DLD1 (cell line): Measurements from ENCODE around the gene CEL.
"Not testable (repeated sequence)": the region's sequence is repeated elsewhere in the genome, so short reads cannot be mapped to it uniquely, and the experiment has no call there.

ENCODE experiments used
- in situ Hi-C: cut with HindIII; loops from 2 replicates; pipeline ENCODE4 v1.10.0; 2017; ENCODE audit warnings: low sequenced_read_pairs

Gene CEL

GRCh38 chr9:133063159-133063499 lies 1.3 kb downstream of the CEL start:
- in situ Hi-C loops, result no loop called here

GRCh38 chr9:133063500-133064231 lies 1.9 kb downstream of the CEL start:
- in situ Hi-C loops, result no loop called here

- in situ Hi-C loops, result no loop called here
Observed at GRCh38 chr9:133064241-133065069, 2.7 kb downstream of the CEL start.

- in situ Hi-C loops, result no loop called here
Observed at GRCh38 chr9:133065070-133065388, 3.2 kb downstream of the CEL start.

- in situ Hi-C loops, result no loop called here
Observed at GRCh38 chr9:133066181-133066983, 4.6 kb downstream of the CEL start.

- in situ Hi-C loops, result no loop called here
Observed at GRCh38 chr9:133067006-133067405, 5.2 kb downstream of the CEL start.

- in situ Hi-C loops, result no loop called here
Observed at GRCh38 chr9:133067813-133068212, 6.0 kb downstream of the CEL start.

GRCh38 chr9:133068431-133068830 lies 6.7 kb downstream of the CEL start:
- in situ Hi-C loops, result not testable (repeated sequence)

GRCh38 chr9:133070500-133070961 lies 8.8 kb downstream of the CEL start:
- in situ Hi-C loops, result not testable (repeated sequence)

- in situ Hi-C loops, result not testable (repeated sequence)
Observed at GRCh38 chr9:133070985-133071384, 9.2 kb downstream of the CEL start.

- in situ Hi-C loops, result no loop called here
Observed at GRCh38 chr9:133071484-133072150, 9.8 kb downstream of the CEL start.

- in situ Hi-C loops, result not testable (repeated sequence)
Observed at GRCh38 chr9:133072210-133072609, 10.4 kb downstream of the CEL start.

- in situ Hi-C loops, result no loop called here
Observed at GRCh38 chr9:133073086-133074014, 11.6 kb downstream of the CEL start.

- in situ Hi-C loops, result no loop called here
Observed at GRCh38 chr9:133074111-133074651, 12.4 kb downstream of the CEL start.

GRCh38 chr9:133075925-133076630 lies 14.3 kb downstream of the CEL start:
- in situ Hi-C loops, result loop anchor here (5.0 kb wide), 1 partner anchor 41 kb away; no protein-coding TSS in a partner anchor

GRCh38 chr9:133076691-133077090 lies 14.9 kb downstream of the CEL start:
- in situ Hi-C loops, result loop anchor here (5.0 kb wide), 1 partner anchor 41 kb away; no protein-coding TSS in a partner anchor

- in situ Hi-C loops, result loop anchor here (5.0 kb wide), 1 partner anchor 39 kb away; no protein-coding TSS in a partner anchor
Observed at GRCh38 chr9:133078486-133078885, 16.7 kb downstream of the CEL start.

- in situ Hi-C loops, result no loop called here
Observed at GRCh38 chr9:133080161-133080560, 18.4 kb downstream of the CEL start.
